Lower leg skin (tissue), 3 donors: ENCODE results near the gene PAX5.

Experiments used
- POLR2A ChIP-seq, 2 donors: fragments of 450-650 bp; IDR thresholded peaks; one replicate each; pipeline ENCODE4 v1.6.1; 2016 to 2017; ENCODE audit warnings: antibody characterized with exemption in 2 of 2, mild to moderate bottlenecking in 1 of 2, moderate library complexity in 1 of 2
- TF ChIP-seq, protein P1 (sequence below), 3 donors: fragments of 450-650 bp; IDR thresholded peaks; one replicate each; pipeline ENCODE4 v1.5.1; 2016; ENCODE audit warnings: antibody characterized with exemption in 3 of 3, mild to moderate bottlenecking in 3 of 3, moderate library complexity in 2 of 3

DNA sequence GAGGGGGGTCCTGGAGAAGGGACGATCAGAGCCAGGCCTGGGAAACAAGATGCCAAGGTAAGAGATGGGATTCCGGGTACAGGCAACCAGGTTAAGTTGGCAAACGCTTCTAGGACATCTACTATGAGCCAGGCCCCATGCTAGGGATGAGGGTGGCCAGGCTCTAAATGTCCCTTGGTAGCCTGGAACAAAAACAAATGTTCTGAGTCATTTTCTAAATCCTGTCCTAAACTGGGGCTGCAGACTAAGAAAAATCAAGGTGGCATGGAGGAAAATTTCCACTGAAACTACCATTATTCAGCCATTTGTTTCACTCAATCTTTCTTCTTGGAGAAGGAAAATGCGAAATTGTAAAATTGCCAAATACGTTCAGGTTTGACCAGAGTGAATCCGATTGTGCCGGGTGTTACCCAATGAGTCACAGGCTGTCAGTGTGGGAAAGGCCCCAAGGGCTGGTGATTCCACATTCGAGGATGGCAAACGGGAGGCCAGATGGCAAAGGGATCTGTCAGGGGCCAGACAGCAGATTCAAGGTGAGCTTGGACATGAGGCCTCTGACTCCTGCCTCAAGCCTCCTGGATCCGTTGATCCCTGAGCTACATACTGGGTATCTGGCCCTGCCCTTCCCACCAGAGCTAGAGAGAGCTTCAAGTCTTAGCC, 57.6 kb downstream of the PAX5 start:
- TF ChIP-seq, protein P1, sequence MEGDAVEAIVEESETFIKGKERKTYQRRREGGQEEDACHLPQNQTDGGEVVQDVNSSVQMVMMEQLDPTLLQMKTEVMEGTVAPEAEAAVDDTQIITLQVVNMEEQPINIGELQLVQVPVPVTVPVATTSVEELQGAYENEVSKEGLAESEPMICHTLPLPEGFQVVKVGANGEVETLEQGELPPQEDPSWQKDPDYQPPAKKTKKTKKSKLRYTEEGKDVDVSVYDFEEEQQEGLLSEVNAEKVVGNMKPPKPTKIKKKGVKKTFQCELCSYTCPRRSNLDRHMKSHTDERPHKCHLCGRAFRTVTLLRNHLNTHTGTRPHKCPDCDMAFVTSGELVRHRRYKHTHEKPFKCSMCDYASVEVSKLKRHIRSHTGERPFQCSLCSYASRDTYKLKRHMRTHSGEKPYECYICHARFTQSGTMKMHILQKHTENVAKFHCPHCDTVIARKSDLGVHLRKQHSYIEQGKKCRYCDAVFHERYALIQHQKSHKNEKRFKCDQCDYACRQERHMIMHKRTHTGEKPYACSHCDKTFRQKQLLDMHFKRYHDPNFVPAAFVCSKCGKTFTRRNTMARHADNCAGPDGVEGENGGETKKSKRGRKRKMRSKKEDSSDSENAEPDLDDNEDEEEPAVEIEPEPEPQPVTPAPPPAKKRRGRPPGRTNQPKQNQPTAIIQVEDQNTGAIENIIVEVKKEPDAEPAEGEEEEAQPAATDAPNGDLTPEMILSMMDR (IDR thresholded peaks at IDR 0.05), result no peak
- TF ChIP-seq POLR2A (IDR thresholded peaks at IDR 0.05), result no peak
